DOHH2 (cell line): Measurements from ENCODE around the gene KRTAP1-3.

ENCODE experiments used
- H3F3A ChIP-seq: fragments of 200-600 bp; sonication (generic), shearing (Covaris generic); 2 replicates; pipeline ENCODE4 v1.6.0; 2016; ENCODE audit warnings: antibody characterized with exemption, mild to moderate bottlenecking; ENCODE audit not compliant: control insufficient read depth, insufficient read depth
- H3K27ac ChIP-seq: fragments of 200-600 bp; sonication (generic); 2 replicates; pipeline ENCODE4 v1.5.1; 2014; ENCODE audit warnings: low read depth, mild to moderate bottlenecking, low read length, moderate library complexity
- H3K27me3 ChIP-seq: fragments of 200-600 bp; sonication (generic); 2 replicates; pipeline ENCODE4 v1.6.1; 2014; ENCODE audit warnings: mild to moderate bottlenecking, low read length, mixed read lengths; ENCODE audit not compliant: control insufficient read depth
- H3K36me3 ChIP-seq: fragments of 200-600 bp; sonication (generic); 2 replicates; pipeline ENCODE4 v1.6.1; 2014; ENCODE audit warnings: mild to moderate bottlenecking, low read length, moderate library complexity, mixed read lengths; ENCODE audit not compliant: control insufficient read depth
- H3K4me1 ChIP-seq: fragments of 200-600 bp; sonication (generic); 2 replicates; pipeline ENCODE4 v1.6.1; 2014; ENCODE audit warnings: mild to moderate bottlenecking, low read length, mixed read lengths; ENCODE audit not compliant: control insufficient read depth
- H3K4me2 ChIP-seq: fragments of 200-600 bp; sonication (generic); 2 replicates; pipeline ENCODE4 v1.6.0; 2014; ENCODE audit warnings: mild to moderate bottlenecking, low read length, moderate library complexity
- H3K4me3 ChIP-seq: fragments of 200-600 bp; sonication (generic); 2 replicates; pipeline ENCODE4 v1.5.1; 2014; ENCODE audit warnings: mild to moderate bottlenecking, low read length, mixed read lengths
- H3K79me2 ChIP-seq: fragments of 200-600 bp; sonication (generic); 2 replicates; pipeline ENCODE4 v1.6.1; 2014; ENCODE audit warnings: mild to moderate bottlenecking, low read length, mixed read lengths; ENCODE audit not compliant: control insufficient read depth
- H3K9me2 ChIP-seq: fragments of 200-600 bp; sonication (generic); replicated peaks from 2 replicates; pipeline ENCODE4 v1.6.1; 2014; ENCODE audit warnings: mild to moderate bottlenecking, low read length, mixed read lengths; ENCODE audit not compliant: control insufficient read depth
- H3K9me3 ChIP-seq: fragments of 200-600 bp; sonication (generic); 2 replicates; pipeline ENCODE4 v1.6.1; 2014; ENCODE audit warnings: antibody characterized with exemption, low read length, mixed read lengths; ENCODE audit not compliant: control insufficient read depth, insufficient read depth
- H4K20me1 ChIP-seq: fragments of 200-600 bp; sonication (generic); 2 replicates; pipeline ENCODE4 v1.6.0; 2014; ENCODE audit warnings: low read depth, mild to moderate bottlenecking, antibody characterized with exemption, low read length, moderate library complexity; ENCODE audit not compliant: control insufficient read depth, insufficient read depth
- EZH2phosphoT487 ChIP-seq: fragments of 200-600 bp; sonication (generic); IDR thresholded peaks from 2 replicates; pipeline ENCODE4 v1.6.1; 2017; ENCODE audit warnings: borderline replicate concordance, mild to moderate bottlenecking, antibody characterized with exemption, low read length, moderate library complexity, mixed read lengths
- TF ChIP-seq, protein P1 (sequence below): fragments of 200-600 bp; sonication (generic); IDR thresholded peaks from one replicate; pipeline ENCODE4 v1.5.1; 2014; ENCODE audit warnings: antibody characterized with exemption, mild to moderate bottlenecking, low read depth, low read length; ENCODE audit not compliant: poor library complexity, severe bottlenecking

The KRTAP1-3 gene

DNA sequence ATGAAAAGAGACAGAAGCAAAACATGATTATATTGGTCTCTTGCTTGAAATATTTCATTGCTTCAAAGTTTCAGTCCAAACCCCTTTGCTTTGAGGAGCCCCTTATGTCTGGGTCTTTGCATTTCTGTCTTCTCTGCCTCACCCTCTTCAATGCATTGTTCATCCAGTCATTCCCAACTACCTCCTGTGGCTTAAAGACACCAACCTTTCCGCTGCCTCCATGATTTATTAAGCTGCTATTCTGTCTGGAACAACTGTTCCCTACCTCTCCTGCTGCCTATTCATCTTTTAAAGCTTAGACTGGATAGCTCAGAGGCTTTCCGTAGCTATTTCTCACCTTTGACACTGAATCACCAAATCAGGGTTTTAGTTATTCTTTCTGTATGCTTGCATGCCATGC lies 37.3 kb downstream of the KRTAP1-3 start:
- TF ChIP-seq, protein P1, sequence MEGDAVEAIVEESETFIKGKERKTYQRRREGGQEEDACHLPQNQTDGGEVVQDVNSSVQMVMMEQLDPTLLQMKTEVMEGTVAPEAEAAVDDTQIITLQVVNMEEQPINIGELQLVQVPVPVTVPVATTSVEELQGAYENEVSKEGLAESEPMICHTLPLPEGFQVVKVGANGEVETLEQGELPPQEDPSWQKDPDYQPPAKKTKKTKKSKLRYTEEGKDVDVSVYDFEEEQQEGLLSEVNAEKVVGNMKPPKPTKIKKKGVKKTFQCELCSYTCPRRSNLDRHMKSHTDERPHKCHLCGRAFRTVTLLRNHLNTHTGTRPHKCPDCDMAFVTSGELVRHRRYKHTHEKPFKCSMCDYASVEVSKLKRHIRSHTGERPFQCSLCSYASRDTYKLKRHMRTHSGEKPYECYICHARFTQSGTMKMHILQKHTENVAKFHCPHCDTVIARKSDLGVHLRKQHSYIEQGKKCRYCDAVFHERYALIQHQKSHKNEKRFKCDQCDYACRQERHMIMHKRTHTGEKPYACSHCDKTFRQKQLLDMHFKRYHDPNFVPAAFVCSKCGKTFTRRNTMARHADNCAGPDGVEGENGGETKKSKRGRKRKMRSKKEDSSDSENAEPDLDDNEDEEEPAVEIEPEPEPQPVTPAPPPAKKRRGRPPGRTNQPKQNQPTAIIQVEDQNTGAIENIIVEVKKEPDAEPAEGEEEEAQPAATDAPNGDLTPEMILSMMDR: no peak
- no peak for TF ChIP-seq EZH2phosphoT487
- H3K4me3 ChIP-seq: no peak overlapping the region
- H3K27me3 ChIP-seq: peaks cover 29% of the 10 kb centered on the region
- H3K27ac ChIP-seq: no peak overlapping the region
- no peaks in the 10 kb centered on the region for H3K4me1 ChIP-seq
- no peaks in the 10 kb centered on the region for H3K9me3 ChIP-seq
- H3K4me2 ChIP-seq: no peak overlapping the region
- no peaks in the 10 kb centered on the region for H3F3A ChIP-seq
- H3K79me2 ChIP-seq: no peaks in the 10 kb centered on the region
- no peaks in the 10 kb centered on the region for H3K36me3 ChIP-seq
- no peaks in the 10 kb centered on the region for H4K20me1 ChIP-seq
- H3K9me2 ChIP-seq: no peaks in the 10 kb centered on the region

DNA sequence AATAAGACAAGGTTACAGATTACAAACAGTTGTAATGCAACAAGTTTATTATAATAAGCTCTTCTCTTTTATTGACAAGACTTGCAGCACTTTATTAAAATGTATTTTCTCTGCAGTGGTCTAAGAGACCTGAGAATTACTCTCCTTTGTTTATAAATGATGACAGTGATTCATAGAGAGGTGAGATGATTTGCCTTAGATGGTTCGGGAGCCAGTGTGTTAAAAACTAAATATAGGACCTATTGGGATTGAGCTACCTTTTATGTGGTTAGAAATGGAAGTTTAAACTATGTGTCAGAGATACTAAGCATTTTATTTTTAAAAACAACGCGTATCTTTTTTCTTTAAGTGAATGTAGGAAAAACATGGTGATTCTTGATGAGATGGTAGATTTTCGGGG lies 37.8 kb downstream of the KRTAP1-3 start:
- no peaks in the 10 kb centered on the region for H3K4me1 ChIP-seq
- H3F3A ChIP-seq: no peaks in the 10 kb centered on the region
- H3K9me2 ChIP-seq: no peaks in the 10 kb centered on the region
- no peak overlapping the region for H3K4me2 ChIP-seq
- no peaks in the 10 kb centered on the region for H3K79me2 ChIP-seq
- H3K9me3 ChIP-seq: no peaks in the 10 kb centered on the region
- H3K27ac ChIP-seq: no peak overlapping the region
- no peak overlapping the region for H3K4me3 ChIP-seq
- peaks cover 32% of the 10 kb centered on the region for H3K27me3 ChIP-seq
- TF ChIP-seq, protein P1: no peak
- no peak for TF ChIP-seq EZH2phosphoT487
- no peaks in the 10 kb centered on the region for H4K20me1 ChIP-seq
- H3K36me3 ChIP-seq: no peaks in the 10 kb centered on the region

DNA sequence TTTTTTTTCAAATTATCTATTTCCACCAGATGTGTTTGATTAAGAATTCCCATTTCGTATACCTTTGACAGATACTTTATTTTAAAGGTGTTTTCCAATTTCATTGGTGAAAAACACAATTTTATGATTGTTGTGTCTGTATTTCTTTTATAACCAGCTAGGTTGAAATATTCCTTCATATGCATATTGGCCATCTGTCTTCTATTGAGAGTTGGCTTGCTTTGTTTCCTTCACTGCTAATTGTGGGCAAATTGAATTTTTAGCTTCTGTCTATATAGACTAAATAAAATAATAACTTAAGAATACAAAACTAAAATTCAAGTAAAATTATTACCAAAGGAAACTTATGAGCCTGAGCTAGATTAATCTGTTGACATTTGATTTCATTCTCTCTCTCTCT lies 39.6 kb downstream of the KRTAP1-3 start:
- Histone ChIP-seq H3K4me1 (no peaks in the 10 kb centered on the region), H3K4me2 (no peak overlapping the region), H3K4me3 (no peak overlapping the region), H3F3A (no peaks in the 10 kb centered on the region), H3K27ac (no peak overlapping the region), H3K36me3 (no peaks in the 10 kb centered on the region), H3K27me3 (peaks cover 26% of the 10 kb centered on the region), H3K79me2 (no peaks in the 10 kb centered on the region), H4K20me1 (no peaks in the 10 kb centered on the region), H3K9me3 (no peaks in the 10 kb centered on the region), H3K9me2 (no peaks in the 10 kb centered on the region)
- TF ChIP-seq EZH2phosphoT487: no peak
- TF ChIP-seq, protein P1: no peak

DNA sequence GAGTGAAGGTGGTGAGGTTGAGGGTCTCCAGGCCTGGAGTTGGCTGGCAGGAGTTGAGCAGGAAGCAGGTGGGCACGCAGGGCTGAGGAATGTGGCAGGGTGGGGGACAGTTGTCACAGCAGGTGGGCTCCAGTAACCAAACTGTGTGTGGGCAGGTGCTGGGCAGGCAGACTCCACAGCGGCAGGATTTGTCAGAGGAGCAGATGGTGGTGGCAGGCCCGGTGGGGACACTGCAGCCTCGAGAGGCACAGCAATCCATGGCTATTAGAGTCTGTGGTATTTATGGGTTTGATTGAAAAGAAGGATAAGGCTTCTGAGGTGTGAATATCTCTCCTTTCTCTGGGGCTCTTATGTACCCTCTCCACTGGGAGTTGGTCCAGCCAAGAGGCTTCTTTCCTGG lies 40.8 kb downstream of the KRTAP1-3 start, which contains the start of gene KRTAP3-3:
KRTAP3-3 (minus strand) TSS at position 326 of the 400 bp plus-strand sequence; CDS start at position 259, 67 bp downstream.
- H3K36me3 ChIP-seq: no peaks in the 10 kb centered on the region
- no peaks in the 10 kb centered on the region for H3K9me2 ChIP-seq
- H3K4me1 ChIP-seq: no peaks in the 10 kb centered on the region
- H3F3A ChIP-seq: no peaks in the 10 kb centered on the region
- no peaks in the 10 kb centered on the region for H4K20me1 ChIP-seq
- peaks cover 30% of the 10 kb centered on the region for H3K27me3 ChIP-seq
- H3K27ac ChIP-seq: no peak within 1 kb of the TSS
- no peak within 1 kb of the TSS for H3K4me3 ChIP-seq
- TF ChIP-seq EZH2phosphoT487: no peak
- no peaks in the 10 kb centered on the region for H3K79me2 ChIP-seq
- H3K9me3 ChIP-seq: no peaks in the 10 kb centered on the region
- no peak within 1 kb of the TSS for H3K4me2 ChIP-seq
